NCI-H1092 (cell line): ENCODE measurements around the gene LMNTD2.
"Not testable (repeated sequence)": the region's sequence is repeated elsewhere in the genome, so short reads cannot be mapped to it uniquely, and the experiment has no call there.

ENCODE experiments used
- DNase-seq: peaks from one replicate; lab custom pipeline; 2025; lab: John Stamatoyannopoulos, UW

The LMNTD2 gene

GRCh38 chr11:586376-587316 lies 26.1 kb upstream of the LMNTD2 start:
- no peak for DNase-seq

- DNase-seq: no peak
These were observed 23.7 kb upstream of the LMNTD2 start for GRCh38 chr11:584287-584686.

GRCh38 chr11:581752-582151 lies 21.2 kb upstream of the LMNTD2 start:
- DNase-seq: no peak

DNA sequence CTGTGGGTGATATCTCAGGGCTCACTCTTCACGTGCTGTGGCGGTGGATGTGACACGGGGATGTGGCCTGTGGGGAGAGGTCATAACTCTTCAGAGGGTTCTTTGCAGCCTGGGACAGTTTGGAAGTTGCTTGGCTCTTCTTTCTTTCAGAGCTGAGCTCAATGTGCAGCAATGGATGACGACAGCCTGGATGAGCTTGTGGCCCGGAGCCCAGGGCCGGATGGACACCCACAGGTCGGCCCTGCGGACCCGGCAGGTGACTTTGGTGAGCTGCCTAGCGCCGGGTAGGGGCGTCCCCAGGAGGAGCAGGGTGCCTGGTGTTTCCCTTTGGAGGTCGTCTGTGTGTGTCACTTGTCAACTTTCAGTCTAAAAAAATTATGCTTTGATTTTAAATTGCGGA lies 20.8 kb upstream of the LMNTD2 start:
- DNase-seq: no peak

- no peak for DNase-seq
These were observed 19.5 kb upstream of the LMNTD2 start for GRCh38 chr11:579830-580601.

DNA sequence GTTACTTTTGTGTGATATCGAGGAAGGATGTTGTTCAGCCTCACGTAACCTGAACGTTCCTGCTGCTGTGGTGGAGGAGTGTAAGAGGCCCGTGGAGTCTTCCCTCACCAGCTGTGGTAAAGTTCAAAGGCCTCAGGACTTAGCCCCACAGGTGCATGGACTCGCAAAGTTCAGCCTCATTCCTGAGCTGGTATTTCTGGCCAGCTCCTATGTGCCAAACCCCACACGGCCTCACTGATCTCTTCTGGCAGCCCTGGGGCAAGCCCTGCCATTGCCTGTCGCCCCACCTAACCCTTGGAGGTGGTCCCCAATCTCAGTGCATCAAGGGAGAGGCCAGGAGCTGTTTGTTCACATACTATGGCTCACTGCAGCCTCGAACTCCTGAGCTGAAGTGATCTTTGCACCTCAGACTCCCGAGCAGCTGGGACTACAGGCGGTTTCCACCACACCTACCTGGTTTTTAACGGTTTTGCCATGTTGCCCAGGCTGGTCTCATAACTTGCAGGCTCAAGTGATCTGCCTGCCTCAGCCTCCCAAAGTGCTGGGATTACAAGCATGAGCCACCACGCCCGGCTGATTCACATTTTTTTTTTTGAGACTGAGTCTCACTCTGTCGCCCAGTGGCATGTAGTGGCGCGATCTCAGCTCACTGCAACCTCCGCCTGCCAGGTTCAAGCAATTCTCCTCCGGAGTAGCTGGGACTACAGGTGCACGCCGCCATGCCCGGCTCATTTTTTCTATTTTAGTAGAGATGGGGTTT lies 17.9 kb upstream of the LMNTD2 start:
- no peak for DNase-seq

- no peak for DNase-seq
These were observed 17.0 kb upstream of the LMNTD2 start for GRCh38 chr11:577611-577894.

- DNase-seq: no peak
These were observed 16.5 kb upstream of the LMNTD2 start for GRCh38 chr11:576811-577610.

GRCh38 chr11:575996-576768 lies 15.6 kb upstream of the LMNTD2 start, which contains the start of gene PHRF1:
Gene PHRF1, plus strand, starts transcription at chr11:576470. Its CDS starts 5,043 bp downstream, at chr11:581513.
- DNase-seq: peak; percentile 89

- DNase-seq: peak; percentile 73
These were observed 14.9 kb upstream of the LMNTD2 start for GRCh38 chr11:575313-575995.

DNA sequence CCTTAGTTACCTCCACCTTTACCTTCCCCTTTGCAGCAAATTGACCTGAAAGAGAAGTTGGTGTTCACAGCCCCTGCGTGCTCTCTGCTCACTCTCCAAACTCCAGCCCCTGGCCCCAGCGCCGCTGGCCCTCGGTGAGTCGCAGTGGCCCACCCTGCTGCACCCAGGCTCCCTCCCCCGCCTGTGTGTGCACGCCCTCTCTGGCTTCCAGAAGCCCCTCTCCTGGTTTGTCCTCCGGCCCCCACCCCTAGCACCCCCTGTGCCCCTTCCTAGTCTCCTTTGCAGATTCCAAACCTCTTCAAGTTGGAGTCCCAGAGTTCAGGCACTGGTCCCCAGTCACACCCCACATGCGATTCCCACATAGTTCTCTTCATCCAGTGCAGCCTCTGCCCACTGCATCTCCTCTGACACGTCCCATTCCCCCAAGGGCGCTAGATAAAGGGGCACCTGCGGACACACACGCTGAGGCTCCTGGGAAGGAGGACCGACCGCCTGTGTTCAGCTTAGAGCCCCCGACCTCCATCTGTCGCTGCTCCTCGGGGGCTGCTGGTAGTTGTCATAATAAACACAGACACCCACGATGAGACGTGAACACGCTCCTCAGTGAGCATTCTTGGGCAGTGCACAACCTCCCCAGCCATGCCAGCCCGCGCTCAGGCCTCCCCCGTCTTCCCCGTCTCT lies 14.2 kb upstream of the LMNTD2 start:
- DNase-seq: no peak

DNA sequence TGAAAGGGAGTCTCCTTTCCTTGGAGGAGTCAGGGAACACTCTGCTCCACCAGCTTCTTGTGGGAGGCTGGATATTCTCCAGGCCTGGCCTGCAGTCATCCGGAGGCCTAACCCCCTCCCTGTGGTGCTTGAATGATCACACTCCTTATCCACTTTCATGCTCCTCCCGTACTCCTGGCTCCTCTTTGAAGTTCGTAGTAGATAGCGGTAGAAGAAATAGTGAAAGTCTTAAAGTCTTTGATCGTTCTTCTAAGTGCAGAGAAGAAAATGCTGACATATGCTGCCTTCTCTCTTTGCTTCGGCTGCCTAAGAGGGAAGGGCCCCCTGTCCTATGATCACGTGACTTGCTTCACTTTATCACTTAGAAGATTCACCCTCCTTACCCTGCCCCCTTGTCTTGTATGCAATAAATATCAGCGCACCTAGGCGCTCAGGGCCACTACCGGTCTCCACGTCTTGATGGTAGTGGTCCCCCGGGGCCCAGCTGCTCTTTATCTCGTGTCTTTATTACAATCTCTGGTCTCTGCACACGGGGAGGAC lies 13.6 kb upstream of the LMNTD2 start:
- not testable (repeated sequence) for DNase-seq

GRCh38 chr11:573146-573759 lies 12.7 kb upstream of the LMNTD2 start:
- DNase-seq: no peak

DNA sequence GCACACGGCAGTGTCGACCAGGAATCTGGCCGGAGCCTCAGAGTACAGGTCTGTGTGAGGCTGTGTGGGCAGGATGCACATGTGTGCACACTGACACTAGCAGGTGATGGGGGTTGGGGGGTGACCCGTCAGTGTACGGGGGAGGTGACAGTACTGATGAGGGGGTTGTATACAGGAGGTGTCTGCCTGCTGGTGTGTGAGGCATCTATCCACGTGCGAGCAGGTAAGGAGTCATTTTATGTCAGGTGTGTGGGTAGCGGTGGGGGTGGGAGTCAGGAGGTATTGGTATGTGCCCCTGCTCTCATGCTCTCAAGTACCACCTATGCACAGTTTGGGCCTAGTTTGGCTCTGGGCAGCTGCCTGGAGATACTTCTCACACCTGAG lies 11.3 kb upstream of the LMNTD2 start:
- no peak for DNase-seq

GRCh38 chr11:569158-569885 lies 8.8 kb upstream of the LMNTD2 start:
- DNase-seq: no peak

GRCh38 chr11:568306-569157 lies 8.0 kb upstream of the LMNTD2 start:
- peak; percentile 91 for DNase-seq

- no peak for DNase-seq
These were observed 7.2 kb upstream of the LMNTD2 start for GRCh38 chr11:567629-568292.
